ENCODE measurements around the gene NAP1L4. TPM values are rescaled to one million over a fixed set of nuclear protein-coding genes. Genes with fewer than 3 reads are reported as not detected.

The NAP1L4 gene
- total and polyA plus RNA-seq, 2 of the 8 experiments (the other 6 are each of a cell fraction or from before 2014, with no cell fraction given), result 75.8 to 194 TPM

GRCh38 chr11:2977113-2977512 lies 15.0 kb downstream of the NAP1L4 start:
- Histone ChIP-seq H2AK5ac (ENCODE audit: low read depth, low read length) (no peak overlapping the region), H4K20me1 (replicated peaks in 1 of 2; ENCODE audit: control insufficient read depth in 1 of 2, insufficient read depth in 2 of 2, low read length in 2 of 2) (peaks cover 9 to 30% of the 10 kb centered on the region in 2 experiments), H3K4me1 (replicated peaks in 1 of 4; ENCODE audit: control insufficient read depth in 3 of 4, insufficient read depth in 4 of 4, low read length in 3 of 4) (no peaks in the 10 kb centered on the region), H2BK12ac (ENCODE audit: low read depth, low read length) (no peak overlapping the region), H3K14ac (ENCODE audit: insufficient read length) (no peak overlapping the region), H3K9ac (replicated peaks in 1 of 4; ENCODE audit: extremely low read depth in 1 of 4, low read depth in 3 of 4, low read length in 3 of 4) (no peak overlapping the region), H3K27ac (ENCODE audit: low read depth, low read length) (no peak overlapping the region), H3K79me1 (ENCODE audit: low read depth, low read length) (peaks cover 6% of the 10 kb centered on the region), H3K4me3 (ENCODE audit: extremely low read depth in 1 of 4, insufficient read depth in 2 of 4, low read depth in 3 of 4, low read length in 4 of 4) (no peak overlapping the region), H3K18ac (ENCODE audit: extremely low read depth, low read length) (no peak overlapping the region), H2BK20ac (ENCODE audit: low read length) (no peak overlapping the region), H2AFZ (ENCODE audit: low read length) (no peak overlapping the region), H4K5ac (ENCODE audit: insufficient read length, low read depth, low read length) (no peak overlapping the region), H4K91ac (replicated peaks; ENCODE audit: insufficient read length, low read length) (no peak overlapping the region), H2BK120ac (replicated peaks; ENCODE audit: low read depth, low read length) (no peak overlapping the region), H4K8ac (ENCODE audit: extremely low read depth, insufficient read depth, low read length) (no peak overlapping the region), H3K4ac (replicated peaks; ENCODE audit: insufficient read length, low read depth, low read length) (no peak overlapping the region), H3K4me2 (ENCODE audit: insufficient read depth in 1 of 2, low read depth in 2 of 2, low read length in 2 of 2) (no peak overlapping the region), H2BK15ac (ENCODE audit: low read length) (no peak overlapping the region), H3K23me2 (ENCODE audit: low read depth, low read length) (no peaks in the 10 kb centered on the region), H3K36me3 (ENCODE audit: control insufficient read depth in 2 of 4, insufficient read depth in 4 of 4, low read length in 3 of 4) (peaks cover 36 to 72% (median 55%) of the 10 kb centered on the region in 4 experiments), H3K56ac (replicated peaks; ENCODE audit: insufficient read length, low read depth, low read length) (no peak overlapping the region), H3K23ac (ENCODE audit: insufficient read length) (no peak overlapping the region), H3K9me3 (ENCODE audit: insufficient read depth in 2 of 2, low read depth in 1 of 2, low read length in 1 of 2) (no peaks in the 10 kb centered on the region), H3K27me3 (replicated peaks in 1 of 4; ENCODE audit: control insufficient read depth in 3 of 4, extremely low read depth in 1 of 4, insufficient read depth in 3 of 4, low read length in 3 of 4) (no peaks in the 10 kb centered on the region), H2BK5ac (ENCODE audit: low read depth, low read length) (no peak overlapping the region), H3K79me2 (ENCODE audit: control insufficient read depth in 1 of 2, insufficient read depth in 2 of 2, low read length in 2 of 2) (peaks cover 9 to 87% of the 10 kb centered on the region in 2 experiments)
- FAIRE-seq, result no peak
- POLR2A ChIA-PET (ENCODE audit: partially characterized antibody), result no interaction called here
- WGBS, 2 experiments (ENCODE audit: extremely low coverage in 1 of 2, insufficient coverage in 1 of 2, insufficient read length in 1 of 2, insufficient replicate concordance in 2 of 2, low coverage in 1 of 2, low lambda C conversion rate in 2 of 2, missing lambda C conversion rate in 1 of 2), result 96% methylated on average over 7 of the region's 7 CpGs; no CpG with 5 or more reads in 1 of the 2 experiments
- CTCF ChIA-PET (ENCODE audit: partially characterized antibody), result interaction anchor here (2.7 to 2.9 kb wide), 2 partner anchors 12 to 39 kb away, joined by 13 to 18 read pairs; no protein-coding TSS in a partner anchor
- DNase-seq (ENCODE audit: low read depth in 1 of 2, low spot score in 2 of 2), result no peak
- no peak for TF ChIP-seq NANOG (IDR thresholded peaks at IDR 0.05; ENCODE audit: insufficient read depth, low read depth, low read length, poor library complexity, severe bottlenecking)
- no peak for TF ChIP-seq SAP30 (IDR thresholded peaks at IDR 0.05; ENCODE audit: insufficient read depth, insufficient replicate concordance, low read length)
- TF ChIP-seq JUN (IDR thresholded peaks at IDR 0.05; ENCODE audit: low read depth, low read length), result no peak
- TF ChIP-seq EZH2 (IDR thresholded peaks at IDR 0.05; ENCODE audit: low read depth, low read length, severe bottlenecking), result no peak
- no peak for TF ChIP-seq SP2 (IDR thresholded peaks at IDR 0.05; ENCODE audit: low read length)
- no peak for TF ChIP-seq YY1 (IDR thresholded peaks at IDR 0.05; ENCODE audit: low read depth, low read length)
- TF ChIP-seq SIN3A (conservative IDR thresholded peaks at IDR 0.05 in 1 of 2, IDR thresholded peaks at IDR 0.05 in 1 of 2; ENCODE audit: low read depth in 1 of 2, low read length in 2 of 2), result no peak
- TF ChIP-seq, protein P1, sequence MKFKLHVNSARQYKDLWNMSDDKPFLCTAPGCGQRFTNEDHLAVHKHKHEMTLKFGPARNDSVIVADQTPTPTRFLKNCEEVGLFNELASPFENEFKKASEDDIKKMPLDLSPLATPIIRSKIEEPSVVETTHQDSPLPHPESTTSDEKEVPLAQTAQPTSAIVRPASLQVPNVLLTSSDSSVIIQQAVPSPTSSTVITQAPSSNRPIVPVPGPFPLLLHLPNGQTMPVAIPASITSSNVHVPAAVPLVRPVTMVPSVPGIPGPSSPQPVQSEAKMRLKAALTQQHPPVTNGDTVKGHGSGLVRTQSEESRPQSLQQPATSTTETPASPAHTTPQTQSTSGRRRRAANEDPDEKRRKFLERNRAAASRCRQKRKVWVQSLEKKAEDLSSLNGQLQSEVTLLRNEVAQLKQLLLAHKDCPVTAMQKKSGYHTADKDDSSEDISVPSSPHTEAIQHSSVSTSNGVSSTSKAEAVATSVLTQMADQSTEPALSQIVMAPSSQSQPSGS (IDR thresholded peaks at IDR 0.05; ENCODE audit: low read length), result no peak
- no peak for TF ChIP-seq TAF7 (optimal IDR thresholded peaks at IDR 0.05; ENCODE audit: borderline replicate concordance, low read depth, low read length)
- TF ChIP-seq, protein P2, sequence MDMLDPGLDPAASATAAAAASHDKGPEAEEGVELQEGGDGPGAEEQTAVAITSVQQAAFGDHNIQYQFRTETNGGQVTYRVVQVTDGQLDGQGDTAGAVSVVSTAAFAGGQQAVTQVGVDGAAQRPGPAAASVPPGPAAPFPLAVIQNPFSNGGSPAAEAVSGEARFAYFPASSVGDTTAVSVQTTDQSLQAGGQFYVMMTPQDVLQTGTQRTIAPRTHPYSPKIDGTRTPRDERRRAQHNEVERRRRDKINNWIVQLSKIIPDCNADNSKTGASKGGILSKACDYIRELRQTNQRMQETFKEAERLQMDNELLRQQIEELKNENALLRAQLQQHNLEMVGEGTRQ (IDR thresholded peaks at IDR 0.05; ENCODE audit: low read length), result no peak
- TF ChIP-seq BACH1 (IDR thresholded peaks at IDR 0.05; ENCODE audit: low read length), result no peak

Measured in H1 (cell line).